Natural killer cell (primary cell): ENCODE results near the gene RBBP4. TPM values are rescaled to one million over a fixed set of nuclear protein-coding genes. Genes with fewer than 3 reads are reported as not detected.

Source experiments
- ATAC-seq, 3 donors: fragments of 150-1000 bp in 2 of 3; fragments of 200-7000 bp in 1 of 3; cut with Tn5 transposase; 1 replicate in 1 of 3; 2 replicates in 2 of 3; pipeline ENCODE4 v1.10.0; 2021; ENCODE audit warnings: mild to moderate bottlenecking in 2 of 3, moderate library complexity in 2 of 3
- DNase-seq, 2 donors: peaks; one replicate each; pipeline versions ENCODE4 v3.0.0 to v3.0.0-alpha.2; 2013 to 2021; ENCODE audit warnings: mixed read lengths in 1 of 2
- H3K27ac ChIP-seq: one replicate; pipeline ENCODE4 v1.5.1; 2013; ENCODE audit warnings: mild to moderate bottlenecking, low read length
- H3K27me3 ChIP-seq: one replicate; pipeline ENCODE4 v1.6.1; 2013; ENCODE audit warnings: low read length; ENCODE audit not compliant: control insufficient read depth, insufficient read depth
- H3K36me3 ChIP-seq: one replicate; pipeline ENCODE4 v1.6.1; 2013; ENCODE audit warnings: low read length; ENCODE audit not compliant: control insufficient read depth, insufficient read depth
- H3K4me1 ChIP-seq: one replicate; pipeline ENCODE4 v1.6.1; 2013; ENCODE audit warnings: low read length; ENCODE audit not compliant: control insufficient read depth, insufficient read depth
- H3K4me3 ChIP-seq: one replicate; pipeline ENCODE4 v1.5.1; 2013; ENCODE audit warnings: low read length
- H3K9me3 ChIP-seq: one replicate; pipeline ENCODE4 v1.6.1; 2013; ENCODE audit warnings: low read length; ENCODE audit not compliant: control insufficient read depth, insufficient read depth
- H3K27ac Mint-ChIP-seq, 2 donors: one replicate each; pipeline ENCODE4 v1.8.0; 2022; ENCODE audit warnings: mild to moderate bottlenecking in 2 of 2, mixed read lengths in 2 of 2, moderate library complexity in 1 of 2
- H3K27me3 Mint-ChIP-seq, 2 donors: one replicate each; pipeline ENCODE4 v1.8.0; 2022; ENCODE audit warnings: low read depth in 2 of 2, mixed read lengths in 2 of 2
- H3K36me3 Mint-ChIP-seq: one replicate; pipeline ENCODE4 v1.8.0; 2022; ENCODE audit warnings: mixed read lengths
- H3K4me1 Mint-ChIP-seq, 2 donors: one replicate each; pipeline ENCODE4 v1.8.0; 2022; ENCODE audit warnings: mixed read lengths in 2 of 2
- H3K4me3 Mint-ChIP-seq: one replicate; pipeline ENCODE4 v1.8.0; 2022; ENCODE audit warnings: mild to moderate bottlenecking, moderate library complexity, mixed read lengths
- H3K9me3 Mint-ChIP-seq, 2 donors: one replicate each; pipeline ENCODE4 v1.8.0; 2022; ENCODE audit warnings: mixed read lengths in 2 of 2
- WGBS: methylation state at CpG from one replicate; pipeline ENCODE4 v1.1.7; 2013; ENCODE audit warnings: missing lambda C conversion rate; ENCODE audit not compliant: insufficient coverage; 5-methylcytosine and 5-hydroxymethylcytosine counted together
- intact Hi-C: fragments of 100-400 bp; cut with micrococcal nuclease; formaldehyde crosslinking; loops from one replicate; pipeline ENCODE4 v1.14.2; 2022
- total RNA-seq, 4 donors: library from RNA; stranded (reverse); fragments of 120-200 nt in 1 of 4; gene quantifications; one replicate each; pipeline versions ENCODE4 v1.2.3 to v1.2.4, GENCODE V29; 2013 to 2022
- TF ChIP-seq, protein P1 (sequence below): fragments of 200-600 bp; IDR thresholded peaks from one replicate; pipeline ENCODE4 v1.8.0; 2022; ENCODE audit warnings: antibody characterized with exemption

Gene RBBP4
- total RNA-seq, 3 donors from 2014 or later (not counting 1 experiment from before 2014, with no cell fraction given), result 199 to 241 (median 224) TPM

DNA sequence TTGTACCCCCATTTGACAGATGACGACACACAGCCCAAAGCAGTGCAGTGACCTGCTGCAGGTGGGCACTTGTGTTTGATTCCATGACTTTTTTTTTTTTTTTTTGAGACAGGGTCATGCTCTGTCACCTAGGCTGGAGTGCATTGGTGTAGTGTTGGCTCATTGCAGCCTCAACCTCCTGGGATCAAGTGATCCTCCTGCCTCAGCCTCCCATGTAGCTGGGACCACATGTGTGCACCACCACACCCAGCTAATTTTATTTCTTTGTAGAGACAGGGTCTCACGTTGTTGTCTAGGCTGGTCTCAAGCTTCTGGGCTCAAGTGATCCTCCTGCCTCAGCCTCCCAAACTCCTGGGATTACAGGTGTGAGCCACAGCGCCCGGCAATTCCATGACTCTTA is 66.5 kb downstream of the RBBP4 start:
- Histone ChIP-seq H3K4me1 (peaks cover 4% of the 10 kb centered on the region), H3K36me3 (no peaks in the 10 kb centered on the region), H3K9me3 (no peaks in the 10 kb centered on the region), H3K27ac (no peak overlapping the region), H3K27me3 (no peaks in the 10 kb centered on the region), H3K4me3 (no peak overlapping the region)
- WGBS, result 81% methylated on average over 4 of the region's 4 CpGs
- ATAC-seq, result no peak
- H3K9me3 Mint-ChIP-seq, result no peaks in the 10 kb centered on the region
- intact Hi-C loops, result loop anchor here (10.0 kb wide), 1 partner anchor 367 kb away; the partner anchor contains the start of gene AZIN2
- no peaks in the 10 kb centered on the region for H3K36me3 Mint-ChIP-seq
- no peak overlapping the region for H3K27ac Mint-ChIP-seq
- H3K4me1 Mint-ChIP-seq, result peaks cover 0 to 11% of the 10 kb centered on the region in 2 donors
- TF ChIP-seq, protein P1, sequence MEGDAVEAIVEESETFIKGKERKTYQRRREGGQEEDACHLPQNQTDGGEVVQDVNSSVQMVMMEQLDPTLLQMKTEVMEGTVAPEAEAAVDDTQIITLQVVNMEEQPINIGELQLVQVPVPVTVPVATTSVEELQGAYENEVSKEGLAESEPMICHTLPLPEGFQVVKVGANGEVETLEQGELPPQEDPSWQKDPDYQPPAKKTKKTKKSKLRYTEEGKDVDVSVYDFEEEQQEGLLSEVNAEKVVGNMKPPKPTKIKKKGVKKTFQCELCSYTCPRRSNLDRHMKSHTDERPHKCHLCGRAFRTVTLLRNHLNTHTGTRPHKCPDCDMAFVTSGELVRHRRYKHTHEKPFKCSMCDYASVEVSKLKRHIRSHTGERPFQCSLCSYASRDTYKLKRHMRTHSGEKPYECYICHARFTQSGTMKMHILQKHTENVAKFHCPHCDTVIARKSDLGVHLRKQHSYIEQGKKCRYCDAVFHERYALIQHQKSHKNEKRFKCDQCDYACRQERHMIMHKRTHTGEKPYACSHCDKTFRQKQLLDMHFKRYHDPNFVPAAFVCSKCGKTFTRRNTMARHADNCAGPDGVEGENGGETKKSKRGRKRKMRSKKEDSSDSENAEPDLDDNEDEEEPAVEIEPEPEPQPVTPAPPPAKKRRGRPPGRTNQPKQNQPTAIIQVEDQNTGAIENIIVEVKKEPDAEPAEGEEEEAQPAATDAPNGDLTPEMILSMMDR, result no peak
- no peak overlapping the region for H3K4me3 Mint-ChIP-seq
- no peak for DNase-seq
- peaks cover 0 to 14% of the 10 kb centered on the region in 2 donors for H3K27me3 Mint-ChIP-seq

DNA sequence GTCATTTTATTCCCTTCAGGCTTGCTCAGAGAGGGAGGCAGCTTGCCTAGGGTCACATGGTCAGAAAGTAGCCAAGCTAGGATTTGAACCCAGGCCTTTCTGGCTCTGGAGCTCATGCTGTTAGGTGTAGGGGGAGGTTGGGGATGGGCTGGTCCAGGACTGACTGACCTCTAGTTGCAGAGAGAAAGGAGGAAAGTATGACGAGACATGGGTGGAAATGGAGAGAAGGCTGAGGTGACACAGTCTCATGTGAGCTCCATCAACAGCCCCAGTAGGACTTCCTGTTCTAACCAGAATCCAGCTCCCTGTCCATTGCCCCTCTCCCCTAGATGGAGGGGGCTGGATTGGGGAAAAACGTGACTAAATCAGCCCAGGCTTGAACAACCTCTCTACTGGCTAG is 67.0 kb downstream of the RBBP4 start:
- H3K36me3 ChIP-seq, result no peaks in the 10 kb centered on the region
- ATAC-seq (no peak), DNase-seq (peak in 1 of 2 donors; percentile 1)
- no peak overlapping the region for H3K27ac Mint-ChIP-seq
- no peak overlapping the region for H3K4me3 ChIP-seq
- intact Hi-C loops, result loop anchor here (10.0 kb wide), 1 partner anchor 367 kb away; the partner anchor contains the start of gene AZIN2
- peaks cover 0 to 13% of the 10 kb centered on the region in 2 donors for H3K27me3 Mint-ChIP-seq
- H3K4me1 Mint-ChIP-seq, result peaks cover 0 to 9% of the 10 kb centered on the region in 2 donors
- H3K4me1 ChIP-seq, result peaks cover 3% of the 10 kb centered on the region
- 35% methylated on average over 2 of the region's 2 CpGs for WGBS
- TF ChIP-seq, protein P1, result no peak
- no peak overlapping the region for H3K4me3 Mint-ChIP-seq
- no peaks in the 10 kb centered on the region for H3K36me3 Mint-ChIP-seq
- H3K27me3 ChIP-seq, result no peaks in the 10 kb centered on the region
- no peaks in the 10 kb centered on the region for H3K9me3 Mint-ChIP-seq
- H3K27ac ChIP-seq, result no peak overlapping the region
- no peaks in the 10 kb centered on the region for H3K9me3 ChIP-seq

DNA sequence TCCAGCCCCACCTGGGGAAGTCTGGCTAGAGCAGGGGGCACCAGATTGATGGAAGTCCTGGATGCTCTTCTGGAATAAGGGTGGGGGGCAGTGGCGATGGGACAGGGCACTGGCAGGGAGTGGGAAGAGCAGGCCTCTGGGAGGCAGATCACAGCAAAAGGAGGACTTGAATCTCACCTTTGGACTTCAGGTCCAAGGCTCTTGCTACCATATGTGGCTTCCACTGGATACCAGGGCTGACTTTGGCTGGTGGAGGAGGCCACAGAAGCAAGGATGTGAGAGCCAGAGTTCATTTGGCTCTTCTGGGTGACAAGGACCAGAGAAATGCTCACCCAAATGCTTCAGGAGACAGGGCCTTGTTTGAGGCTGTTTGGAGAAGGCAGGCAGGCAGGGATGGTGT is 67.5 kb downstream of the RBBP4 start:
- intact Hi-C loops, result loop anchor here (10.0 kb wide), 1 partner anchor 366 kb away; the partner anchor contains the start of gene AZIN2
- Mint-ChIP-seq H3K36me3 (no peaks in the 10 kb centered on the region), H3K9me3 (no peaks in the 10 kb centered on the region), H3K4me1 (peaks cover 0 to 5% of the 10 kb centered on the region in 2 donors), H3K27ac (no peak overlapping the region), H3K4me3 (no peak overlapping the region), H3K27me3 (peaks cover 0 to 9% of the 10 kb centered on the region in 2 donors)
- no peak overlapping the region for H3K27ac ChIP-seq
- no peaks in the 10 kb centered on the region for H3K27me3 ChIP-seq
- peak in 1 of 2 donors; percentile 1 for DNase-seq
- no peak for ATAC-seq
- no peaks in the 10 kb centered on the region for H3K36me3 ChIP-seq
- no peak overlapping the region for H3K4me3 ChIP-seq
- TF ChIP-seq, protein P1, result no peak
- no peaks in the 10 kb centered on the region for H3K9me3 ChIP-seq
- H3K4me1 ChIP-seq, result peaks cover 3% of the 10 kb centered on the region
- WGBS, result 94% methylated on average over 1 of the region's 1 CpG
